HG03135 (cell line): ENCODE results near the gene GPR176.

ENCODE experiments used
- ATAC-seq: cut with Tn5 transposase; IDR thresholded peaks from one replicate; pipeline ENCODE4 v1.9.1; 2021; ENCODE audit warnings: mild to moderate bottlenecking, moderate library complexity; ENCODE audit not compliant: unreplicated experiment

The GPR176 gene

DNA sequence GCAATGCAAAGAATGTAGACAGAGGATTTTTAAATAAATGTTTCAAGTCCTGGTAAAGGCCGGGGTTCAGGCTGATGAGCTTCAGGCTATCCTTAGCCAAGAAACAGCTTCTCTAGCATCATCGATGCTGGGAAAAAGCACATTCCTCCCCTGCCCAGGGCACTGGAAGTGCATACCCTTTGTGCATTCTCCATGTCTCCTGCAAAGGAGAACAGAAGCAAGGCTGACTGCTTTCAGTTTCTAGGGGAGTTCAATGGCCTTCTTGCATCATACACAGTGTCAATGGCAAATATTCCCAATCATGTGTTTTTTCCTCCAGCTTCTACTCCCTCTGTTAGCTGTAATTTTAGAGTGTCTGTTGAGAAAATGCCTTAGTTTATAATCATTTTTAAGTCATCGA, 59.9 kb downstream of the GPR176 start:
- ATAC-seq, result no peak

DNA sequence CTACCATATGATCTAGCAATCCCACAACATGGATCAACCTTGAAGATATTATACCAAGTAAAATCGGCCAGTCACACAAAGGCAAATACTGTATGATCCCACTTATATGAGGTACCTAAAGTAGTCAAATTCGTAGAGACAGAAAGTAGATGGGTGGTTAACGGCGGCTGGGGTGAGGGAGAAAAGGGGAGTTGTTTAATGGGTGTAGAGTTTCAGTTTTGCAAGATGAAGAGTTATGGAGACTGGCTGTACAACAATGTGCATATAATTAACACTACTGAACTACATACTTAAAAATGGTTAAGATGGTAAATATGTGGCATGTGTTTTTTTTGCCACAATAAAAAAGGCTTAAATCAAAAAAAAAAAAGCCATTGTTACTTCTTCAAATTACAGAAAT, 60.4 kb downstream of the GPR176 start:
- no peak for ATAC-seq

DNA sequence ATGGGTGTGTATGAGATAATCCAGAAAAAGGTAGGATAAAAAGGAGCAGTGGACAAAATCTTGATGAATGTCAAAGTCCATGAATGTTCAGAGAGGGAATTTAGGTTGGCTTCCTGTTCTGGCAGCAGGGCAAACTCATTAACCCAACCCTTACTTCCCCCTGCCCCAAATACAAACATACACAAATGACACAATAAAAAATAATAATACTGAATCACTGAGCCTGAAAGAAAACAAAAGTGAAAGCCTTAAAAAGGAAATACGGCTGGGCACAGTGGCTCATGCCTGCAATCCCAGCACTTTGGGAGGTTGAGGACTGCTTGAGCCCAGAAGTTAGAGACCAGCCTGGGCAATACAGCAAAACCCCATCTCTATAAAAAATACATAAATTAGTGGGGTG, 62.9 kb downstream of the GPR176 start:
- no peak for ATAC-seq

DNA sequence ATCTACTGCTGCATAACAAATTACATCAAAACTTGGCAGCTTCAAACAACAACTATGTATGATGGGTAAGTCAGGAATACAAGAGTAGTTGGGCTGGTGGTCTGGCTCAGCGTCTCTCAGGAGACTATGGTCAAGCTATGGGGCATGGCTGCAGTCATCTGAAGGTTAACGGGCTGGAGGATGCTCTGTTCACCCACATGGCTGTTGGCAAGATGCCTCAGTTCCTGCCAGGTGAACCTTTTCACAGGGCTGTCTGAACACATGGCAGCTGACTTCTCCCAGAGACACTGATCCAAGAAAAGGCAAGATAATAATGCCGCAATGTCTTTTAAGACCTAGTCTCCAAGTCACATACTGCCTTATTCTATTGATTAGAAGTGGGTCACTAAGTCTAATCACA, 63.7 kb downstream of the GPR176 start:
- no peak for ATAC-seq

DNA sequence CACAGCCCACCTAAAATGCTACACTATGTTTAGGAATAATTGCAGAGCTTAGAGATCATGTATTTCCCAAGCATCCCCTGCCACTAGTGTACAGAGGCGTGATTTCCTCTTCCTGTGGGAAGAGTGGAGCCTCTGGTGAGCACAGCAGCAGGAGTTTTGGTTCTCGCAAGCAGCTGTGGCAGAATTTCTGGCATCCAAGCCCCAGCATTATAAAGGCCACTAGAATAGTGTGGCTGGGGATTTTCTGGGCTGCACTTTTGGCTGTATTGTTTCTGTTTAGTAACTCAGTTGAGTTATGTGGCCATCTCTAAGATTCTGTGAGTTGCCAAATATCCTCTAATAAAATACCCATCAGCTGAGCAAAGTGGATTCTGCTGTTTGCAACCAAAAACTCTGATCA, 64.7 kb downstream of the GPR176 start:
- no peak for ATAC-seq

DNA sequence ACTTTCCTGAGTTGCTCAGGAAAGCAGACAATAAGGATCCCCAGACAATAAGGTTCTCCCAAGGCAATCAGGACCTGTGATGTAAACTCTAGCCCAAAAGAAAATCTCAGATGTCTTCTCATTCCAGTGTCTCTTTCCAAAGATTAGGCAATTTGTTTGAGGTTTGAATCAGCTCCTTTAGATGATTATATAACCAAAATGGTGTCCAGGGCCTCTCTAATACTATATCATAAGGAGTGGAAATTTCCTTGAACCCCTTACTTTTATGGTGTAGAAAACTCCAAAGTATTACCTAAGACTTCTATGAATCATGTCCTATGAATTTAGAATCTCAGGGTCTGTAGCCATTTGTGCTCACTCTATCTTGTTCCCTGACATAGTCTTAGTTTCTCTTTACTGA, 65.9 kb downstream of the GPR176 start:
- ATAC-seq, result no peak

DNA sequence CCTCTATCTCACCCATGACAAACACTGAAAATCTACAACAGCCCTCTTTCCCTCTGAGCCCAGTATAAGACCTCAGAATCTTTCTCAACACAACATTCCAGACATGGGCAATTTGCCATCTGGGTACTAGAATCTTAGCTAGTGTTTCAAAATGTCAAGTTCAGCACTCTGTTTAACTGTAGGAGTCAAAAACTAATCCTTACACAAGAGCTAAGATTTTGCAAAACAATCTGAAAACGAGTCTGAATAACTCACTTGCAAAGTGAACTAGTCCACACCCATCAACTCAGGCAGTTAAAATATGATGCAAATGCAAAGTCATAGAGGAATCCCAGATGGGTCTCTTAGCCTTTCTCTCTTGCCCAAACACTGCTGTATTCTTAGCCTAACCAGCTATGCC, 67.8 kb downstream of the GPR176 start:
- ATAC-seq, result no peak

DNA sequence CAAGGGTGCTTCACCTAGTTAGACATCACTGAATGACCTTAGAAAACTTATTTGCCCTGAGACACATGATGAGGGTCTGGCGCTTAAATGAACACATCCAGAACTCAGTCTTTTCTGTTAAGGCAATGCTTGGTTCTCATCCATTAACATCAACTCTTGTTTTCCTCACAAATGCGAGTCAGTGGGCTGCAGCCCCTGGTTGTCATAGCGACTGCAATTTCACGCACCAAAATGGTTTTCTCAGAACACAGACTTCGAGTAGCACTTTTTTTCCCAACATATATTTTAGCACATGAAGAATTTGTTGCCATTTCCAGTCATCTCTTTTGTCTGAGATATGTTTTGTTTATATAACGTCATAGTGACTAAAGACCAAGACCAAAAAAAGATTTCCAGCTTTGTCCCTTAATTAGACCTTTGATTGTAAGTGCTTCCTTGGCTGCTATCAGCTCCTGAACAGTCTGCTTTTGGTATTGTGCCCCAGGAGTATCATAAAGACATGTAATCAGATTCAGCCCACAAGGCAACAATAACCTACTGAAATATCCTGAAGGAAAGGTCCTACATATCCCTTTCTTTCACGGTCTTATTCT, 68.5 kb downstream of the GPR176 start:
- ATAC-seq, result no peak

DNA sequence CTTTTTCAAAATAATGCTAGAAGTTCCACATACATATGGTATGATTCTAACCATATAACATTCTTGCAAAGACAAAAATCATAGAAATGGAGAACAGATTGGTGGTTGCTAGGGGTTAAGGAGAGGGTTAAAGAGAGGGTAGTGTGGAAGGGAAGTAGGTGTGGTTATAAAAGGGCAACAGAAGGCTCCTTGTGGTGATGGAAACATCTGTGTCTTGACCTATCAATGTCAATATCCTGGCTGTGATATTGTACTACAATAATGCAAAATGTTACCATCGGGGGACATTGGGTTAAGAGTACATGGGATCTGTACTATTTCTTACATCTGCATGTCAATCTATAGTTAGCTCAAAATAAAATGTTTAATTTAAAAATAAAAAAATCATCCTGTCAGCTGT, 69.6 kb downstream of the GPR176 start:
- ATAC-seq, result no peak

DNA sequence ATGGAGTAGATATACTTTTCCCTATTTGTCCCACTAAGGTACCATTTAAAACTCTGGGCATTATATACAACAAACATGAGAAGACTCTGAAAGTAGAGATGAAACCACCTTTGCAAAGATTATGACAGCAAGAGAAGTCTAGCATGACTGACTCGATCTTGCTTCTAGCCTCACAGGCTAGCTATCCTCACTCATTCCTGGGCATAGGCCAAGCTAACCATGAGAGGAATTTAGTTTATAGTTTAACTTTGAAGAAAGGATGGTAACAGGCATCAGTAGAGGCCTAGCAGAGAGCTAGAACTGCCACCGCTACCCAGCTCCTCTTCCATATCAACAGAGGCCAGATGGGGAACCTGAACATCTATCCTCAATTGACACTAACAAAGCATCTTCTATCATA, 74.0 kb downstream of the GPR176 start:
- ATAC-seq, result no peak

DNA sequence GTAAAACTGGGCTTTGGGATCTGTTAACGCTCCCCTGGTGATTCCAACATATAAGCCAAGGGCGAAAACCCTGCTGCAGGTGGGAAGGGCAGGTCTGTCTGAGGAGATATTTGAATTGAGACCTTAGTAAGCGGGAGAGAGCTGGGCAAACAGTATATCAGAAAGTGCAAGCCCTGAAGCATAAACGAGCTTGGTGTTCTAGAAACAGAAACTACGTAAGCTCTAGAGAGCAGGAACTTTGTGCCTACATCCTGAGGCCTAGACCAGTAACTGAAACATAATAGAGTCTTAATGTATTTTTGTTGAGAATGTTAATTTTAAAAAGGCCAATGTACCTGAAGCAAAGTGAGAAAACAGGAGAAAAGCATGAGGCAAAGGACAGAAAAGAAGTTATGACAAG, 74.5 kb downstream of the GPR176 start:
- no peak for ATAC-seq

DNA sequence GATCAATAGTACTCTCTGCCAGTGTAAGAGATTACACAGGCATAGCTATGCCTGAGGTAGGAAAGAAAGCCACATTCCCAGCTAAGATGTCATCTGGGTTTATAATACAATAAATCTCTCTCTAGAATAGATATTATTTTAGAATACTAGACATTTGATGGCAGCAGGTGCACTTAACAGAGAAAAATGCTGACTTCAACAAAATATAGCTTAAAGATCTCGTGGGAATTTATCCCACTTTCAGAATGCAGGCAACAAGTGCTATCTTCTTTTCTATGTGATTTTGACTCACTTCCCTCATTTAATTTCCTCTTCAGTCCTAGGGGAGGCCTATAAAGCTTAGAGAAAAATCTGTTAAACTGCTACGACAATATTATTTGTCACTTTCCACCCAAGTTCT, 76.5 kb downstream of the GPR176 start:
- no peak for ATAC-seq

DNA sequence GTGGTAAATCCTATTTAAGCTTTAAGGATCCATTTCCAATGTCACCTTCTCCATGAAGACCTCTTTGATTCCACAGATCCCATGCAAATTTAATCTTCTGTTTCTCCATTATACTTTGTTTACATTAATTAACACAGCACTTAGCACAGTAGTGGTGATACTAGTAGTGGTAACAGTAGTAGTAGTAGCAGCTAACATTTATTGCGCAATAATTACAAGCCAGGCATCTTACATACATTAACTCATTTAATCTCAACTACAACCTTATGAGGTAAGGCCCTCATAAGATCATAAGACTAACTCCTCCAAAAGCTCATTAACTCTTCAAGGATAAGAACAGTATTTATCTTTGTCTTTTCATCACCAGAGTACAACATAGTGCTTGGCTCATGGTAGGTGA, 82.6 kb downstream of the GPR176 start:
- ATAC-seq, result no peak

DNA sequence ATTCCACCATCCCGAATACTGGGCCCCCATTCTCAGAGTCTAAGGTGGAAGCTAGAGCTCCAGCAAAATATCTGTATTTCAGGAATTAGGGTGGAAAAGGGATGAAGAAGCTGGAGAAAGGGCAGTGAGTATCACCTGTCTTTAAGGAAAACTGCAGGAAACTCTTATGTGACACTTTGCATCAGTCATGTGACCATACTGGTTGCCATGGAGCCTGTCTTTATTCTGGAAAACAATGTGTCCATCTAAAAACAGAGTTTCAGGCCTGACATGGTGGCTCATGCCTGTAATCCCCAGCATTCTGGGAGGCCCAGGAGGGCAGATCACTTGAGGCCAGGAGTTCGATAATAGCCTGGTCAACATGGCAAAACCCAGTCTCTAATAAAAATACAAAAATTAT, 84.5 kb downstream of the GPR176 start:
- no peak for ATAC-seq

DNA sequence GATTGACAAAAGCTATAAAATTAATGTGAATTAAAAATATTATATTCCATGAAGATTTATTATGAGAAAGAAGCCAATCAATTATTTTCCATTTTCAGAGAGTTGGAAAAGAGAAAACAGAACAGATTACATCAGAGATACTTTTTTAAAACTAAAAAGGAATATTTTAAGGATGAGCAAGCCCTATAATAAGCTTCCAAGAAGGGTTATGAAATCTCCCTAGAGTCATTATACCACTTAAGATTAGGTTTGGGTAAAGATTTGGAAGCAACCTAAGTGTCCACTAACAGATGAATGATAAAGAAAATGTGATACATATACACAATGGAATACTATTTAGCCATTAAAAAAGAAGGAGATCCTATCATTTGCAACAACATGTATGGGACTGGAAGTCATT, 85.8 kb downstream of the GPR176 start:
- no peak for ATAC-seq

DNA sequence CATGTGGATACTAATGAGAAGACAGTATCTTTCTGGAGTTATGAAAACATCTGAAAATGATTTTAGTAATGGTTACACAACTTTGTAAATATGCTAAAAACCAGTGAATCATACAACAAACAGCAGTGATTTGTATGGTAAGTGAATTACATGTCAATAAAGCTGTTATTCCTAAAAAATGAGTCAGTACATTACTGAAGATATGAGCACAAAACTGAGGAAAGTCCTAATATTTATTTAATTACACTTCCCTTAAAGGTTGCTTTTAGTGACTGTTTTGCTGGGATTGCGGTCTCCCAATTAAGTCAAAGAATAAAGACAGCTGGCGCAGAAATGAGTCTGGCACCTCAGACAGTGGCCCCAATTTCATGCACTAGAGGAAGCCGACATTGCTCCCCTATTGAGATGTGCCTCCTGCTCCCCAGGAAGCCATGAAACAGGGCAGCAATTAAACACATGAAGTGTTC, 86.5 kb downstream of the GPR176 start:
- ATAC-seq, result no peak

DNA sequence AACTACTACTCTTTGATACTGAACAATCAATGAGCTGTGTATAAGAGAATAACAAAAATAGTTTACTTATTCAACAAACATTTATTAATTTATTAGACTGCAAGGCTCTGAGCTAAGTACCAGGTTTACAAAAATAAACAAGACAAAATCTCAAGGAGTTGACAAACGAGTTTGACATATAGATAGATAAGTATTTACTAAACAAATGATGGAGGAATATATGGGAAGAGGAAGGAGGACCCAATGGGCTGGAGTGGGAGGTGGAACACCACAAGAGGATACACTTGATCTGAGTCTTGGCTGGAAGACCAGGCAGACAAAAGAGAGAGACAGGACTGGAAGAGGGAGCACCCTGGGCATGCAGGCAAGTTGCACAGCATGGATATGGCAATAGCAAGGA, 89.9 kb downstream of the GPR176 start:
- ATAC-seq, result no peak

DNA sequence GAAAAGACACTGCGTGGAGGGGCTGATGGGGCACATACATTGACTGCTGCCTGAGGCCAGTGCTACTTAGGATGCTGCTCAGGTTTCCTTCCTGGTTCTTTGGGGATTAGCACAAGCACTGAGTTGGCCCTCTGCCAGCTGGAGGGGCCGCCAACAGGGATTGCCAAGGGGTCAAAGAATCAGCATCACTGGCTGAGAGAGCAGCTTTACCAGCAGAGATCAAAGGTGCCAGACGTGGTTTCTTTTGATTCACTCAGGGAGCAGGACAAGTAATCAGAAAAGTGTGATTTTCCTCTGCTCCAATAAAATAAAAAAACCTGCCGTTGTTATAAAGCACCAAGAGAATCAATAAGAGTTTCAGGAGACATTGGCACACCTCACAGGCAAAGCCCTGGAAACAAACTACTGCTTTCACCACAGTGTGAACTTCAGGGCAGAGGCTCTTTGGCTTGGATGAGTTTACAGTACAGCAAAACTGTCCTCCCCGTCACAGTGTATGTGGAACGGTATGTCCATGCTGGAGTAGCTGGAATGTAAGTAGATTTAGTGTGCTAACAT, 91.6 kb downstream of the GPR176 start:
- ATAC-seq, result no peak

DNA sequence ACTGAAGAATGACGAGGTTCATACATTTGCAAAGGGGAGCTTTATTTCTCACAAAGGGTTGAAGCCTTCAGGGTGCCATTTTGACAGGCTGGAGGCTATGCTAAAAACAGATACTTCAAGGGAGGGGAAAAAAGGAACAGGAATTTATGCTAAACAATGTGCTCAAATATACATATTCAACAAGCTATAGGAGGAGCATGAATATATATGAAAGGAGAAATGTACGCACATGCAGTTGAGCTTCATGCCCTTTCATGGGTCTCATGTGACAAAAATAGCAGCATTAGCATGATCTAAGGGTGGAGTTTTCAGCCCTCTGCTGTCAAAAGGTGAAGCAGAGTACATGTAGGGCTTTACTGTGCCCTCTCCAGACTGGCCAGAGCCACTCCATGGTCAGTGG, 93.1 kb downstream of the GPR176 start:
- ATAC-seq, result no peak

DNA sequence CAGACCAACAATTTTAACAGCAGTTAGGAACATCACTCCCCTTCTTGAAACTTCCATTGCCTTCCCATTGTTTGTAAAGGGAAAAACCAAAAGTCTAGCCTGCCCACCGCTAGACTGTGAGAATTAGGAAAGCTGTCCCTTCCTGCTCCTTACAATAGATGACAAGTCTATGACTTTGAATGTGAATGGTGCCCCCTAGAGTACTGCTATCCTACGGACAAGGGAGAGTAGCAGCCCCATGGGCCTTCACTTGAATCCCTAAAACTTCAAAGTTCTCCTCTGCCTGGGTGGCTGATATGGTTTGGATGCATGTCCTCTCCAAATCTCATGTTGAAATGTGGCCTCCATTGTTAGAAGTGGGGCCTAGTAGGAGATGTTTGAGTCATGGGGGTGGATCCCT, 96.4 kb downstream of the GPR176 start:
- no peak for ATAC-seq

DNA sequence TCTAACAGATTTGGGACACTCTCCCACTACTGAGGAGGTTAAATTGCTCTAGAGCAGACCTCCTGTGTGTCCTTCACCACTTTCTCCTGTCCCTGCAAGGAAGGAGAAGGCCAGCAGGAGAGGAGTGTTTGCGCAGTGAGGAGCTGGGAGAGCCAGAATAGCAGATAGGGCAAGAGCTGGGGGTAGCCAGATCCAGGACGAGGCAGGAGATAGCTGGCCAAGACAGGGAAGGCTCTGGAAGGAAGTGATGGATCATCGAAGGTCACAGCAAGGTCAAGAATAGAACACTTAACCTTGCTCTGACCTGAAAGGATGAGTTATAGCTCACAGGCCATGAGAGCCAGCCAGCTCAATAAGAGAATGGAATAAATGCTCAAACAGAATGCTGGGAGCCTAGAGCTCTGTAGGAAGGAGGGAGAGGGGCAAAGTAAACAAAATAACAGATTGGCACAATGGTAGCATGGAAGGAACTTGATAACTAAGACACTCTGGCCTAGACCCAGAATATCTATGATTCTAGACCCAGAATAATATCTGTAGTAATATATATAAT, 99.9 kb downstream of the GPR176 start:
- no peak for ATAC-seq

DNA sequence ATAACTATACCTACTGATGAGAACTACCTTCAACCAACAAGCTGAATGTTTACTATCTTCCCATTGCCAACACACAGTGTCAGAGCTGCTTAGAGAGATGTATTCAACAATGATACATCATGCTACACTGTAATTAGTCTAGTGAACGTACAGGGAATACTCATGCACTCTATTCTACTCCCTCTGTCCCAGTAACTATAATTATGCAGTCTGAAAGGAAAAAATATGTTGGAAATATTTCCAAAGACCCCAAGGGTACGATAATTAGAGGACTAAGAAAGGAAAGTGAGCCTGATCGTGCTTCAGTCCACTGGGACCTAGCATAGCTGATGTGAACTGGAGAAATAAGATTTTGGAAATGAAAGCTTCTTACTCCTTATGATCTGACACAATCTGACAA, 100.5 kb downstream of the GPR176 start:
- ATAC-seq, result no peak

DNA sequence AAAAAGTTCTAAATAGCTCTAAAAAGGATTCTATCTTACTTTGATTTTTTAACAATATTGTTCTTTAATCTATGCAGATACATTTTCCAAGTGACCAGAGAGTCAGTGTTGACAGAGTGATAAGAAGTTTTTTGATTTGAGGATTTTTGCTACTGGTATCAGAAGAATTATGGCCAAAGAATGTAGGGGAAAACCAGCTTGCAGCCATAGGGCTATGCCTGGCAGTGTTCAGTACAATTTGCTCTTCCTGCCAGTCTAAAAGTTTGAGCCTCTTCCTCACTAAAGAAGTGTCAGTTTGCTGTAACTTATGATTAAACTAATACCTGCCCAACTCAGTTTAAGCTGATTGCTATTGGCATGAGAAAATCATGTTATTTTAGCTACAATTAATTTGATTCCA, 102.2 kb downstream of the GPR176 start:
- no peak for ATAC-seq
